GM19043 (cell line): ENCODE data around the gene TIMM50.
"Not testable (repeated sequence)": the region's sequence is repeated elsewhere in the genome, so short reads cannot be mapped to it uniquely, and the experiment has no call there.

Experiments
- ATAC-seq: cut with Tn5 transposase; IDR thresholded peaks from one replicate; pipeline ENCODE4 v1.9.1; 2021; ENCODE audit warnings: low read depth; ENCODE audit not compliant: unreplicated experiment

Gene TIMM50

GRCh38 chr19:39469036-39469435, 11.6 kb upstream of the TIMM50 start:
- no peak for ATAC-seq

DNA sequence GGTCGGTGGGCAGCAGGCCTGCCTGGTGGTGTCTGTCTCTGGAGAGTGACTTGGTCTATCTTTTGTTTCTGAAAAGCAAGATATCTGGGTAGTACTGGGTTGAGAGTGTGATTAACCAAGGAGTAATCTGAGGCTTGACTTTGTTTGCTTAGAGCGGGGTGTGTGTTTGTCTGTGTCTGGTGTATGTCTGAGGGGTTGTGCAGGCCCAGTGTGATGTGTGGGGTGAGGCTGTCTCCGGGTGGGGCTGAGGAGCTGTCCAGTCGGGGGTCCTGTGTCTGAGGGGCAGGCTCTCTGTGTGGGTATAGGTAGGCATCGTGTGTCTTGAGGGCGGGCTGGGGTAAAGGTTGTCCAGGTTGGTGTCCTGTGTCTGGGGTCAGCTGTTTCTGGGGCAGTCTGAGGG, 11.1 kb upstream of the TIMM50 start:
- no peak for ATAC-seq

GRCh38 chr19:39470724-39471339, 9.8 kb upstream of the TIMM50 start:
- ATAC-seq = no peak

- no peak for ATAC-seq
These were observed 8.7 kb upstream of the TIMM50 start for GRCh38 chr19:39471756-39472536.

- no peak for ATAC-seq
These were observed 7.7 kb upstream of the TIMM50 start for GRCh38 chr19:39472746-39473442.

GRCh38 chr19:39473443-39473960, 7.1 kb upstream of the TIMM50 start:
- ATAC-seq = no peak

GRCh38 chr19:39474139-39474620, 6.5 kb upstream of the TIMM50 start:
- no peak for ATAC-seq

DNA sequence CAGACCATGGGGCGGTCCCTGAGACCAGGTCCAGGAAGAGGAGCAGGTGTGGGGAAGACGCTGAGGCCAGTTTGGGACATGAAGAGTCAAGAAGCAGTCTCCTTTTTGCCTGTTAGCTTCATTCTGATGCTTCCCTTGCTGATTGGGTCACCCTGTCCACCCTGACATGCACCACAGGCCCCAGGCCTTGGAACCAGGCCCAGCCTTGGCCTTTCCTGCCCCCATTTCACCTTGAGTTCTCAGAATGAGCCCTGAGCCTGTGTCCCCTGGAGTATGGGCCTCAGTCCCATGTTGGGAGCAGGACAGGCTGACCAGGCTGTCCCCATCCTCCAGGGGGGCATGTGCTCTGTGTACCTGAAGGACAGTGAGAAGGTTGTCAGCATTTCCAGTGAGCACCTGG, 4.9 kb upstream of the TIMM50 start:
- ATAC-seq = no peak

- ATAC-seq = not testable (repeated sequence)
These were observed 1.3 kb upstream of the TIMM50 start for GRCh38 chr19:39479319-39479801.

GRCh38 chr19:39479916-39480315, 722 bp upstream of the TIMM50 start:
- ATAC-seq = no peak

DNA sequence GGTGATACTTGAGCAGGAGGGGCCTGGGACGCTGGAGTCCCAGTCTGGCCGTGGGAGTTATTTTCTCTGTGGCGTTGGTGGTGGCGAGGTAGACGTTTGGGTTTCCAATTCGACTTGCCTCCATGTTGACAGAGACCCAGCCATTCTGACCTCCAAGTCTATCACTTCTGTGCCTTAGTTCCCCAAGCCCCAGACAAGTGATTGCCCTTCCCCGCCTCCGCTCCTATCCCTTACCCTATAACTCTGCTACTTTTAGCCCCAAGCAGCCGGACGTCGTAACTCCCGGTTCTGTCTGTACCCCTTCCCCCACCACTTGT, 549 bp downstream of the TIMM50 start:
- no peak for ATAC-seq

GRCh38 chr19:39481676-39482075, 1.0 kb downstream of the TIMM50 start:
- no peak for ATAC-seq

DNA sequence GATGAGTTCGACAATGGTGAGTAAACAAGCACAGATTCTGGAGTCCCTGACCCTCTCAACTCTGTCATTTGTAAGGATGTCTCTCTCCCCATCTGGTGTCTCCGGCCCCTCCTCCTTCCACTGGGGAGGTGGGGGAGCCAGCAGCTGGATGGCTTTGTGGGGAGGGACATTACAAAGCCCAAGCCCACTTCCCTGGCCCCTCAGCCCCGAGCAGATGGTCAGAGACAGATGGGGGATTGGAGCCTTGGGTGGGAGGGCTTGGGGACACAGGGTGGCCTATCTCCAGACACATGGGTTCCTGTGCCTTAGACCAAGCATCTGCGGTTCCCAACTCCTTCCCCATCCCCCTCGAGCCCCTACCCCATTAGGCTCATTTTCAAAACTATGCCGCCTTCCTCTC, 2.5 kb downstream of the TIMM50 start:
- no peak for ATAC-seq

- ATAC-seq = no peak
These were observed 9.1 kb downstream of the TIMM50 start for GRCh38 chr19:39489756-39490155.

DNA sequence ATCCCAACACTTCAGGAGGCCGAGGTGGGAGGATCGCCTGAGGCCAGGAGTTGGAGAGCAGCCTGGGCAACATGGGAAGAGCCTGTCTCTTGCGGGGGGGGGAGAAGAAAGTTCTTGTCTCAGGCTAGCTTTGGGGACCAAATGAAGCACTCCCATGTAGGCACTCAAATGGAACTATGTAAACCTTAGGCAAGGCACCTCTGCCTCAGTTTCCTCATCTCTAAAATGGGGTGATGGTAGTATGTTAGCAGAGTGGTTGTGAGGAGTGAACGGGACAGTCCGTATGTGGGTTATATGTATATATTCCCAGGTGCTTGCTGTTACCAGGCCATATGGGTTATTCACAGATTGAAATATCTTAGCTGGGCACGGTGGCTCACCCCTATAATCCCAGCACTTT, 11.6 kb downstream of the TIMM50 start:
- ATAC-seq = no peak

GRCh38 chr19:39492788-39493187, 12.2 kb downstream of the TIMM50 start:
- no peak for ATAC-seq

GRCh38 chr19:39494661-39495060, 14.0 kb downstream of the TIMM50 start:
- ATAC-seq = no peak

DNA sequence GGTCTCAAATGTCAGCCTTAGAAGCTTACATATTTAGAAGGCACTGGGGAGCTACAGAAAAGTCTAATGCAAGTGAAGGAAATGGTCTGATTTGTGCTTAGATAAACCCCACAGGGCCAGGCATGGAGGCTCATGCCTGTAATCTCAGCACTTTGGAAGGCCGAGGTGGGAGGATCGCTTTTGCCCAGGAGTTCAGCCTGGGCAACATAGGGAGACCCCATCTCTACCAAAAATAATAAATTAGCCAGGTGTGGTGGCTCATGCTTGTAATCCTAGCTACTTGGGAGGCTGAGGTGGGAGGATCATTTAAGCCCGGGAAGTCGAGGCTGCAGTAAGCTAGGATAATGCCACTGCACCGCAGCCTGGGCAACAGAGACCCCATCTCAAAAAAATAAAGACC, 15.4 kb downstream of the TIMM50 start:
- ATAC-seq = no peak

DNA sequence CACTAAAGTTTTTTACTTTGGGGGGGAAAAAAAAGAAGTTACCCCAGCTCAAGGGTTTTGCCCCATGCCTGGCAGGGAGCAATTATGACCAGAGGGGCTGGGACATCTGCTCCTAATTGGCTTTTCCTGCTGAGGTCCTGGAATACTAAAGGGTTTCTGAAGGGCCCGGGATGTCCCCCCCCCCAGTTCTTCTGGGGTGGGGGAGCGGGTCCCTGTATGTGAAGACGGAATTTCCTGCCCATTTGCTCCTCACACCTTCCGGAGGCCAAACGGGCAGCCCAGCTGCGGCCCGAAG, 17.0 kb downstream of the TIMM50 start:
- ATAC-seq = no peak

DNA sequence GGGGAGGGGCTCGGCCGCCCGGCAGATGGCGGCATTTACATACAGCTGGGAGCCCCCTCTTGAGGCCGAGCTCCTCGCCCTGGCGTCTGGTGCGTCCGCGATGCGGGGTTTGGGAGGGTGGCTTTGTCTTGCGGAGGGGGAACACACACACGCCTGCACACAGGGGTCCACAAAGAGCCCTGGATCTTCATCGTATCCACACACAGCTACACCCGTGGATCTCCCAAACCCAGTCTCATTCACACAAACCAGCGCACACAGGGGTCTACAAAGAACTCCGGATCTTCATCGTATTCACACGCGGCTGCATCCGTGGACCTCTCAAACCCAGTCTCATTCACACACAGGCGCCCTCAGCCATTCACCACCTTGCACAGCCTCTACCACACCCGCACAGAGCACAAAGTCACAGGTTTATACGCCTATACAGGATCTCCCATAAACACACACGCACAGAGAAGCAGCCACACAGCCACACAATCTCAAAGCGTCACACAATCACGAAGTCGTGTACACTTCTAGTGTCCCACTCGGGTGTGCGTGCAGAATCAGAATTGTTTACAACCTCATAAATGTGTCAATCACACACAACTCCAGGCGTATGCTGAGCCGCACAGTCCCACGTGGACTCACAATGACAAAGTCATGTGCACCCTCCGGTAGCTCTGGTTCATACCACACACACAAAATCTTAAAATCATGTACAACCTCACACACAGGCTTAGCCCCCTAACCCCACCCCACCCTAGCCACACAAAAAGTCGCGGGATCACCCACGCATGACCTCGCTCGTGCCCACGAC, 17.6 kb downstream of the TIMM50 start:
- ATAC-seq = no peak
